Astrocyte (in vitro differentiated cells and primary cell): ENCODE data around the gene COL5A2. TPM values are rescaled to one million over a fixed set of nuclear protein-coding genes. Genes with fewer than 3 reads are reported as not detected.

Experiments used
- DNase-seq: peaks from one replicate; pipeline ENCODE4 v3.0.0-alpha.2; 2010; ENCODE audit warnings: low read depth
- FAIRE-seq: peaks from 2 replicates; lab custom pipeline; 2011; peaks lifted over from hg19 to GRCh38; lab: Jason Lieb, UNC
- H2AFZ ChIP-seq: 2 replicates; pipeline ENCODE4 v1.6.0; 2012; ENCODE audit warnings: low read depth, low read length, inconsistent platforms
- H3K27ac ChIP-seq: 2 replicates; pipeline ENCODE4 v1.5.1; 2011; ENCODE audit warnings: low read depth, low read length, inconsistent platforms
- H3K27me3 ChIP-seq: 2 replicates; pipeline ENCODE4 v1.6.0; 2011; ENCODE audit warnings: low read length, inconsistent platforms; ENCODE audit not compliant: insufficient read depth
- H3K36me3 ChIP-seq: 2 replicates; pipeline ENCODE4 v1.5.1; 2011; ENCODE audit warnings: low read length, inconsistent platforms; ENCODE audit not compliant: insufficient read depth
- H3K4me1 ChIP-seq: 2 replicates; pipeline ENCODE4 v1.5.1; 2011; ENCODE audit warnings: low read length, inconsistent platforms; ENCODE audit not compliant: insufficient read depth
- H3K4me2 ChIP-seq: 2 replicates; pipeline ENCODE4 v1.6.0; 2012; ENCODE audit warnings: low read length, inconsistent platforms
- H3K4me3 ChIP-seq: 2 replicates; pipeline ENCODE4 v1.5.1; 2011; ENCODE audit warnings: low read depth, mild to moderate bottlenecking, low read length, inconsistent platforms; ENCODE audit not compliant: insufficient read depth
- H3K79me2 ChIP-seq: 2 replicates; pipeline ENCODE4 v1.6.0; 2012; ENCODE audit warnings: mild to moderate bottlenecking, low read length, inconsistent platforms; ENCODE audit not compliant: insufficient read depth
- H3K9ac ChIP-seq: 2 replicates; pipeline ENCODE4 v1.6.0; 2012; ENCODE audit warnings: mild to moderate bottlenecking, low read length, inconsistent platforms
- H3K9me3 ChIP-seq: 2 replicates; pipeline ENCODE4 v1.5.1; 2012; ENCODE audit warnings: low read depth, mild to moderate bottlenecking, low read length, inconsistent platforms; ENCODE audit not compliant: insufficient read depth
- H4K20me1 ChIP-seq: 2 replicates; pipeline ENCODE4 v1.6.0; 2012; ENCODE audit warnings: low read length, inconsistent platforms; ENCODE audit not compliant: insufficient read depth
- H3K27ac Mint-ChIP-seq: one replicate; pipeline ENCODE4 v1.8.0; 2021; ENCODE audit warnings: mild to moderate bottlenecking, mixed read lengths; ENCODE audit not compliant: unreplicated experiment
- H3K27me3 Mint-ChIP-seq: one replicate; pipeline ENCODE4 v1.8.0; 2021; ENCODE audit warnings: low read depth, mixed read lengths; ENCODE audit not compliant: unreplicated experiment
- H3K36me3 Mint-ChIP-seq: one replicate; pipeline ENCODE4 v1.8.0; 2021; ENCODE audit warnings: low read depth, mixed read lengths; ENCODE audit not compliant: unreplicated experiment
- H3K4me1 Mint-ChIP-seq: one replicate; pipeline ENCODE4 v1.8.0; 2021; ENCODE audit warnings: low read depth, mixed read lengths; ENCODE audit not compliant: unreplicated experiment
- H3K4me3 Mint-ChIP-seq: one replicate; pipeline ENCODE4 v1.8.0; 2021; ENCODE audit warnings: mild to moderate bottlenecking, moderate library complexity, mixed read lengths; ENCODE audit not compliant: unreplicated experiment
- H3K9me3 Mint-ChIP-seq: one replicate; pipeline ENCODE4 v1.8.0; 2021; ENCODE audit warnings: mild to moderate bottlenecking, mixed read lengths; ENCODE audit not compliant: unreplicated experiment
- CTCF ChIP-seq: IDR thresholded peaks from 2 replicates; pipeline ENCODE4 v1.5.1; 2011; ENCODE audit warnings: low read depth, mild to moderate bottlenecking, inconsistent platforms, low read length, moderate library complexity; ENCODE audit not compliant: insufficient read depth
- EZH2 ChIP-seq: IDR thresholded peaks from 2 replicates; pipeline ENCODE4 v1.6.1; 2012; ENCODE audit warnings: mild to moderate bottlenecking, low read length, inconsistent platforms; ENCODE audit not compliant: insufficient read depth
- total RNA-seq: library from RNA; stranded (reverse); gene quantifications from 2 replicates; pipeline ENCODE4 v1.2.1, GENCODE V29; 2021

The COL5A2 gene
- total RNA-seq, 1 donor from 2014 or later, result 429 TPM

DNA sequence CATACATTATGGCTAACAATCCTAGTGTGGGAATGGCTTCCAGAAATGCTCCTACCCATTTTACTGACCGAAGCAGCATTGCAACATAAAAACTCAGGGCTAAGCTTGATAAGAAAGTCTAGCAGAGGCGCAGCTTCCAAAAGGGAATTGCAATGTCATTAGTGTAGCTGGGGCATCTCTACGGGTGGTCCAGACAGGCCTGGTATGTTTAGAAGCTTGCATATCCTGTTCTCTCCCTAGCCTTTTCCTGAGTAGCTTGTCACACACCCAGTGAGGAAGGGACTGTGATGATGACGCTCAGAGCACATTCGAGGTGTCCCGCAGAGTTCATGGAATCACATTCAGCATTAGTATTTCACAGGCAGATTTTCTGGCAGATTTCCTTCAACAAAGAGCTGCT lies 38.0 kb upstream of the COL5A2 start:
- Histone ChIP-seq H3K9me3 (no peaks in the 10 kb centered on the region), H2AFZ (peak overlapping the region; percentile 6), H4K20me1 (no peaks in the 10 kb centered on the region), H3K79me2 (no peaks in the 10 kb centered on the region), H3K36me3 (no peaks in the 10 kb centered on the region), H3K27ac (peak overlapping the region; percentile 79), H3K4me1 (peaks cover 20% of the 10 kb centered on the region), H3K4me3 (no peak overlapping the region), H3K4me2 (peak overlapping the region; percentile 37), H3K27me3 (no peaks in the 10 kb centered on the region), H3K9ac (peak overlapping the region; percentile 53)
- Mint-ChIP-seq H3K27ac (no peak overlapping the region), H3K36me3 (no peaks in the 10 kb centered on the region), H3K9me3 (no peaks in the 10 kb centered on the region), H3K4me1 (peaks cover 4% of the 10 kb centered on the region), H3K4me3 (no peak overlapping the region), H3K27me3 (no peaks in the 10 kb centered on the region)
- FAIRE-seq (peak; percentile 82), DNase-seq (peak; percentile 84)
- TF ChIP-seq CTCF (no peak), EZH2 (no peak)

- H3K36me3 Mint-ChIP-seq, result no peaks in the 10 kb centered on the region
- Histone ChIP-seq H2AFZ (no peak overlapping the region), H3K27ac (peak overlapping the region; percentile 79), H3K27me3 (no peaks in the 10 kb centered on the region), H3K36me3 (no peaks in the 10 kb centered on the region), H3K4me2 (peak overlapping the region; percentile 37), H3K4me3 (no peak overlapping the region), H3K9ac (peak overlapping the region; percentile 53), H3K79me2 (no peaks in the 10 kb centered on the region), H3K4me1 (peaks cover 15% of the 10 kb centered on the region), H4K20me1 (no peaks in the 10 kb centered on the region), H3K9me3 (no peaks in the 10 kb centered on the region)
- no peak for DNase-seq
- H3K4me1 Mint-ChIP-seq, result peaks cover 2% of the 10 kb centered on the region
- H3K27ac Mint-ChIP-seq, result no peak overlapping the region
- H3K9me3 Mint-ChIP-seq, result no peaks in the 10 kb centered on the region
- H3K4me3 Mint-ChIP-seq, result no peak overlapping the region
- TF ChIP-seq EZH2 (no peak), CTCF (no peak)
- no peak for FAIRE-seq
- H3K27me3 Mint-ChIP-seq, result no peaks in the 10 kb centered on the region
Measured at GRCh38 chr2:189217051-189217450, 37.5 kb upstream of the COL5A2 start.

DNA sequence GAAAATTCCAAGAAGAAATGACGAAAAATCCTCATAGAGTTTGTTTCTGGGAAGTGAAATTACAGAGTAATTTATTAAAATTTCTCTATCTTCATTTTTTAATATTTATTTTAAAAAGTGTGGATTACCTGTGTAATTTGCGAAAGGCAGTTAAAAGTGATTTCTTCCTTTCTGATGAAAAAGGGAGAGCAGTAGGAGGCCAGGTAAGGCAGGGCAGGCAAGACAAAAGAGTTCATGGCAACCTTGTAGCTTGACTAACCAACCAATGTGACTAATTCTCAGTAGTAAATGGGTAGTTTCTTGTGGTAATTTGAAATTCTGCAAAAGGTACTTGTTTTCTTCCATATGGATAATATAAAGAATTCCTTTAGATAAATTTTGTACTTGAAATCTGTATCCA lies 34.9 kb upstream of the COL5A2 start:
- Mint-ChIP-seq H3K9me3 (no peaks in the 10 kb centered on the region), H3K27ac (no peak overlapping the region), H3K27me3 (no peaks in the 10 kb centered on the region), H3K4me3 (no peak overlapping the region), H3K4me1 (peaks cover 20% of the 10 kb centered on the region), H3K36me3 (no peaks in the 10 kb centered on the region)
- Histone ChIP-seq H3K4me1 (peaks cover 30% of the 10 kb centered on the region), H3K4me2 (no peak overlapping the region), H3K4me3 (no peak overlapping the region), H3K27me3 (no peaks in the 10 kb centered on the region), H4K20me1 (no peaks in the 10 kb centered on the region), H3K79me2 (no peaks in the 10 kb centered on the region), H3K9ac (no peak overlapping the region), H3K27ac (no peak overlapping the region), H3K9me3 (no peaks in the 10 kb centered on the region), H2AFZ (no peak overlapping the region), H3K36me3 (no peaks in the 10 kb centered on the region)
- DNase-seq (no peak), FAIRE-seq (no peak)
- TF ChIP-seq CTCF, result no peak
- no peak for TF ChIP-seq EZH2
